ENCODE results near the gene UGT1A4.

- TF ChIP-seq, protein P1, sequence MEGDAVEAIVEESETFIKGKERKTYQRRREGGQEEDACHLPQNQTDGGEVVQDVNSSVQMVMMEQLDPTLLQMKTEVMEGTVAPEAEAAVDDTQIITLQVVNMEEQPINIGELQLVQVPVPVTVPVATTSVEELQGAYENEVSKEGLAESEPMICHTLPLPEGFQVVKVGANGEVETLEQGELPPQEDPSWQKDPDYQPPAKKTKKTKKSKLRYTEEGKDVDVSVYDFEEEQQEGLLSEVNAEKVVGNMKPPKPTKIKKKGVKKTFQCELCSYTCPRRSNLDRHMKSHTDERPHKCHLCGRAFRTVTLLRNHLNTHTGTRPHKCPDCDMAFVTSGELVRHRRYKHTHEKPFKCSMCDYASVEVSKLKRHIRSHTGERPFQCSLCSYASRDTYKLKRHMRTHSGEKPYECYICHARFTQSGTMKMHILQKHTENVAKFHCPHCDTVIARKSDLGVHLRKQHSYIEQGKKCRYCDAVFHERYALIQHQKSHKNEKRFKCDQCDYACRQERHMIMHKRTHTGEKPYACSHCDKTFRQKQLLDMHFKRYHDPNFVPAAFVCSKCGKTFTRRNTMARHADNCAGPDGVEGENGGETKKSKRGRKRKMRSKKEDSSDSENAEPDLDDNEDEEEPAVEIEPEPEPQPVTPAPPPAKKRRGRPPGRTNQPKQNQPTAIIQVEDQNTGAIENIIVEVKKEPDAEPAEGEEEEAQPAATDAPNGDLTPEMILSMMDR (IDR thresholded peaks at IDR 0.05; ENCODE audit: low read depth, low read length, poor library complexity, severe bottlenecking), result no peak
- TF ChIP-seq EZH2phosphoT487 (IDR thresholded peaks at IDR 0.05; ENCODE audit: borderline replicate concordance, low read length), result no peak
Measured at GRCh38 chr2:233816334-233816733, 97.8 kb downstream of the UGT1A4 start.
